Endothelial cell (in vitro differentiated cells): ENCODE results near the gene SMURF1. TPM values are rescaled to one million over a fixed set of nuclear protein-coding genes. Genes with fewer than 3 reads are reported as not detected.
A peak's percentile ranks its signal among the peaks of the same experiment; 100 is the strongest.

ENCODE experiments used
- DNase-seq: peaks from one replicate; pipeline ENCODE4 v3.0.0; 2021; ENCODE audit warnings: low spot score
- H3K27ac Mint-ChIP-seq: one replicate; pipeline ENCODE4 v1.8.0; 2021; ENCODE audit warnings: mixed read lengths, inconsistent platforms; ENCODE audit not compliant: unreplicated experiment
- H3K27me3 Mint-ChIP-seq: one replicate; pipeline ENCODE4 v1.8.0; 2021; ENCODE audit warnings: mild to moderate bottlenecking, moderate library complexity, mixed read lengths, inconsistent platforms; ENCODE audit not compliant: unreplicated experiment
- H3K36me3 Mint-ChIP-seq: one replicate; pipeline ENCODE4 v1.8.0; 2021; ENCODE audit warnings: mild to moderate bottlenecking, low read depth, mixed read lengths, inconsistent platforms; ENCODE audit not compliant: unreplicated experiment
- H3K4me1 Mint-ChIP-seq: one replicate; pipeline ENCODE4 v1.8.0; 2021; ENCODE audit warnings: mild to moderate bottlenecking, mixed read lengths, inconsistent platforms; ENCODE audit not compliant: unreplicated experiment
- H3K4me3 Mint-ChIP-seq: one replicate; pipeline ENCODE4 v1.8.0; 2021; ENCODE audit warnings: mild to moderate bottlenecking, mixed read lengths, inconsistent platforms; ENCODE audit not compliant: unreplicated experiment
- H3K9me3 Mint-ChIP-seq: one replicate; pipeline ENCODE4 v1.8.0; 2021; ENCODE audit warnings: mixed read lengths, inconsistent platforms; ENCODE audit not compliant: unreplicated experiment
- CTCF ChIP-seq: fragments of 200-600 bp; sonication (generic); IDR thresholded peaks from one replicate; pipeline ENCODE4 v1.5.0; 2021; ENCODE audit warnings: antibody characterized with exemption; ENCODE audit not compliant: unreplicated experiment
- total RNA-seq: library from RNA; stranded (reverse); fragmentation: NEBNext Ultra II Directional; extraction: Animal tissue kit (Norgen Biotek cat#: 25700); gene quantifications from one replicate; pipeline ENCODE4 v1.2.1, GENCODE V29; 2021; ENCODE audit not compliant: unreplicated experiment

Gene SMURF1
- total RNA-seq, 1 donor from 2014 or later, result 32.5 TPM

DNA sequence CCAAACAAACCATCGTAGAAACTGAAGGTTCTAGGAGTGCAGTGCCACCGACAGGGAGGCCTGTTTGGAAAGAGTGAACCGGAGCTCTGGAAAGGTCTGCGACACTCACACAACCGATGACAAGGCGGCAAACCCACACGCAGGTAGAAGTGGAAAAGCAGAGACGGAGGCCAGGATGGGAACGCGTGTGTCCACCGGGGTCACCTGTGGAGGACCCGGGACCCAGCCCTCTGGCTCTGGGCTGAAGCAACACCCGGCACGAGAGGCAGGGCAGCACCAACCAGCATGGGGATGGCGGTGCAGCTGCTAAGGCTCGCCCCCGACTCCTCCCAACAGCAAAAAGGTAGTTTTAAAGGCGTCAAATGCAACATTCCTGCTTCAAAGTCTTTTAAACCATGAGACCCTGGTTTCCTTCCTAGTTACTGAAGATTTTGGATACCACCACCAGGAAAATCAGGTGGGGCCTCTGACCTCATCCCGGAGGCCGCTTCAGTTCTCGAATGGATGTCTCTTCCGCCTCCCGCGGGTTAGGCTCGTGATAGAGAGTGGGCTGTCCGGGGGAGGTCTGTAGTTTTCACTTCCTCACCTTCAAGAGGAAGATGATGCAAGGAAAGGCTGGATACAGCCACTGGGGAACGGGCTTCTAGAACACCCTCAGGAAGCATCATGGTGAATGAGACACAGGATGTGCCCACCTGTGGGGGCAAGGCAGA is 115.5 kb downstream of the SMURF1 start:
- Mint-ChIP-seq H3K27me3 (peaks cover 21% of the 10 kb centered on the region), H3K9me3 (no peaks in the 10 kb centered on the region), H3K4me3 (peak overlapping the region; percentile 54), H3K27ac (peak overlapping the region; percentile 72), H3K4me1 (peaks cover 36% of the 10 kb centered on the region), H3K36me3 (peaks cover 44% of the 10 kb centered on the region)
- TF ChIP-seq CTCF, result no peak
- DNase-seq, result no peak

- Mint-ChIP-seq H3K27me3 (peaks cover 21% of the 10 kb centered on the region), H3K9me3 (no peaks in the 10 kb centered on the region), H3K4me3 (peak overlapping the region; percentile 54), H3K36me3 (peaks cover 44% of the 10 kb centered on the region), H3K4me1 (peaks cover 42% of the 10 kb centered on the region), H3K27ac (peak overlapping the region; percentile 16)
- DNase-seq, result no peak
- no peak for TF ChIP-seq CTCF
Observed at GRCh38 chr7:99027841-99028240, 116.1 kb downstream of the SMURF1 start.

- Mint-ChIP-seq H3K27ac (peak overlapping the region; percentile 46), H3K4me3 (peak overlapping the region; percentile 11)
Observed at GRCh38 chr7:99027241-99027640, 116.7 kb downstream of the SMURF1 start.

GRCh38 chr7:99024066-99024465 is 119.8 kb downstream of the SMURF1 start:
- TF ChIP-seq CTCF, result no peak
- peaks cover 6% of the 10 kb centered on the region for H3K27me3 Mint-ChIP-seq
- H3K9me3 Mint-ChIP-seq, result no peaks in the 10 kb centered on the region
- peaks cover 39% of the 10 kb centered on the region for H3K4me1 Mint-ChIP-seq
- no peak overlapping the region for H3K4me3 Mint-ChIP-seq
- peaks cover 26% of the 10 kb centered on the region for H3K36me3 Mint-ChIP-seq
- no peak for DNase-seq
- no peak overlapping the region for H3K27ac Mint-ChIP-seq

More at GRCh38 chr7:99027241-99027640, 116.7 kb downstream of the SMURF1 start:
- DNase-seq, result no peak
- H3K27me3 Mint-ChIP-seq, result peaks cover 22% of the 10 kb centered on the region
- H3K4me1 Mint-ChIP-seq, result peaks cover 44% of the 10 kb centered on the region
- no peaks in the 10 kb centered on the region for H3K9me3 Mint-ChIP-seq
- no peak for TF ChIP-seq CTCF
- peaks cover 44% of the 10 kb centered on the region for H3K36me3 Mint-ChIP-seq

DNA sequence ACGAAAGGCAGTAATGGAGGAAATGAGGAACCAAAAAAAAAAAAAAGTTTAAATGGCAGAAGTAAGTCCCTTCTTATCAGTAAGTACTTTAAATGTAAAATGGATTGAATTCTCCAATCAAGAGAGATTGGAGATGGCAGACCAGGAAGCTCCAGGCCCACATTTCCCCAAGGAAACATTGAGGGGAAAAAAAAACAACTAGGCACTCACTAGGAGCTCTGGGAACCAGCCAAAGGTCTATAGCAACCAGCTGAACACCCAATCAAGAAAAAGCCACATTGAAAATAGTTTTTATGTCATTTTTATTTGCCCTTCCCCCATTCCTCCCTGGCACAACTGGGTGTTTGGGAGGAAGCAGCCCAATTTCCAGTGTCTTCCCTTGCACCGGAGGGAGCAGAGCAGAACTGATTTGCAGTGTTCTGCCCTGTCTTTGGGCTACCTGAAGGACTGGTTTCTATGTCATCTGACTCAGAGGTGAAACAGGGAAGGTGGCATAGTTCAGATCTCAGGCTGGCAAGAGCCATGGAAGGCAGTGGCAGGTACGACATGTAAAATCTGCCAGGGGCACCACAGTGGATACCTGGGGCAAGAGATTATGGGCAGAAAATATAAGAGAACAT is 121.9 kb downstream of the SMURF1 start:
- H3K4me3 Mint-ChIP-seq, result no peak overlapping the region
- peak overlapping the region; percentile 82 for H3K27ac Mint-ChIP-seq
- peaks cover 3% of the 10 kb centered on the region for H3K27me3 Mint-ChIP-seq
- DNase-seq, result no peak
- H3K4me1 Mint-ChIP-seq, result peaks cover 21% of the 10 kb centered on the region
- peaks cover 16% of the 10 kb centered on the region for H3K36me3 Mint-ChIP-seq
- H3K9me3 Mint-ChIP-seq, result no peaks in the 10 kb centered on the region
- TF ChIP-seq CTCF, result no peak
